ENCODE measurements around the gene USH2A.

GRCh38 chr1:216290074-216290473 is 133.2 kb downstream of the USH2A start:
- TF ChIP-seq CTCF (IDR thresholded peaks at IDR 0.05) (no peak), JUND (IDR thresholded peaks at IDR 0.05) (no peak), FOSL2 (IDR thresholded peaks at IDR 0.05; ENCODE audit: borderline replicate concordance, low read depth) (no peak), TEAD4 (IDR thresholded peaks at IDR 0.05; ENCODE audit: borderline replicate concordance, insufficient read depth) (no peak), REST (IDR thresholded peaks at IDR 0.05; ENCODE audit: low read depth, low read length) (no peak), TAF1 (IDR thresholded peaks at IDR 0.05; ENCODE audit: borderline replicate concordance, low read depth, low read length) (no peak), MAX (IDR thresholded peaks at IDR 0.05; ENCODE audit: low read depth) (no peak), EP300 (IDR thresholded peaks at IDR 0.05; ENCODE audit: borderline replicate concordance in 1 of 2, low read depth in 1 of 2, low read length in 1 of 2) (no peak), TCF12 (IDR thresholded peaks at IDR 0.05) (no peak), YY1 (IDR thresholded peaks at IDR 0.05; ENCODE audit: low read depth) (no peak), POLR2AphosphoS5 (IDR thresholded peaks at IDR 0.05; ENCODE audit: low read depth, low read length) (no peak)
